Fibroblast of mammary gland (primary cell): ENCODE measurements around the gene SRBD1.
A peak's percentile ranks its signal among the peaks of the same experiment; 100 is the strongest.

Source experiments
- DNase-seq: peaks from one replicate; pipeline ENCODE4 v3.0.0-alpha.2; 2010; ENCODE audit warnings: low read depth
- H3K4me3 ChIP-seq: 2 replicates; pipeline ENCODE4 v1.5.1; 2011; ENCODE audit warnings: low read depth, mild to moderate bottlenecking, low read length, moderate library complexity; ENCODE audit not compliant: control insufficient read depth
- TF ChIP-seq, protein P1 (sequence below): conservative IDR thresholded peaks from 2 replicates; pipeline ENCODE4 v1.5.1; 2011; ENCODE audit warnings: low read depth, low read length, inconsistent platforms; ENCODE audit not compliant: control insufficient read depth, insufficient read depth

SRBD1 gene

DNA sequence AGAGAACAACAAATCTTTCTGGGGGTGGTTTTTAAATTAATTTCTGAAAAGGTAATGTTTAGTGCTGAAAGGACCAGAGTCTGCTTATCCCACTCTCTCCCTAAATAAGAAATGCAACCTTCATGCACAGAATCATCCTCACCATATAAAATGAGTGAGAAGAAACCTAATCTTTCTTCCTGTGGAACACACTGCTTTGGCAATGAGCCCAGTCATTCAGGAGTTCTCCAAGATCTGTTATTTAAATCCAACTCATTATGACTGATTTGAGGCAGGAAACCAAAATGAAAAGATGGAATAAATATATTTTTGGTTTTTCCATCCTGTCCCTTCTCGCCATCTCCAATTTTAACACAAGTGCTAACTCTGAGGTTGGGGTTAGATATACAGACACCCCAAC is 228.3 kb downstream of the SRBD1 start:
- H3K4me3 ChIP-seq, result no peak overlapping the region
- TF ChIP-seq, protein P1, sequence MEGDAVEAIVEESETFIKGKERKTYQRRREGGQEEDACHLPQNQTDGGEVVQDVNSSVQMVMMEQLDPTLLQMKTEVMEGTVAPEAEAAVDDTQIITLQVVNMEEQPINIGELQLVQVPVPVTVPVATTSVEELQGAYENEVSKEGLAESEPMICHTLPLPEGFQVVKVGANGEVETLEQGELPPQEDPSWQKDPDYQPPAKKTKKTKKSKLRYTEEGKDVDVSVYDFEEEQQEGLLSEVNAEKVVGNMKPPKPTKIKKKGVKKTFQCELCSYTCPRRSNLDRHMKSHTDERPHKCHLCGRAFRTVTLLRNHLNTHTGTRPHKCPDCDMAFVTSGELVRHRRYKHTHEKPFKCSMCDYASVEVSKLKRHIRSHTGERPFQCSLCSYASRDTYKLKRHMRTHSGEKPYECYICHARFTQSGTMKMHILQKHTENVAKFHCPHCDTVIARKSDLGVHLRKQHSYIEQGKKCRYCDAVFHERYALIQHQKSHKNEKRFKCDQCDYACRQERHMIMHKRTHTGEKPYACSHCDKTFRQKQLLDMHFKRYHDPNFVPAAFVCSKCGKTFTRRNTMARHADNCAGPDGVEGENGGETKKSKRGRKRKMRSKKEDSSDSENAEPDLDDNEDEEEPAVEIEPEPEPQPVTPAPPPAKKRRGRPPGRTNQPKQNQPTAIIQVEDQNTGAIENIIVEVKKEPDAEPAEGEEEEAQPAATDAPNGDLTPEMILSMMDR, result no peak
- DNase-seq, result peak; percentile 53

DNA sequence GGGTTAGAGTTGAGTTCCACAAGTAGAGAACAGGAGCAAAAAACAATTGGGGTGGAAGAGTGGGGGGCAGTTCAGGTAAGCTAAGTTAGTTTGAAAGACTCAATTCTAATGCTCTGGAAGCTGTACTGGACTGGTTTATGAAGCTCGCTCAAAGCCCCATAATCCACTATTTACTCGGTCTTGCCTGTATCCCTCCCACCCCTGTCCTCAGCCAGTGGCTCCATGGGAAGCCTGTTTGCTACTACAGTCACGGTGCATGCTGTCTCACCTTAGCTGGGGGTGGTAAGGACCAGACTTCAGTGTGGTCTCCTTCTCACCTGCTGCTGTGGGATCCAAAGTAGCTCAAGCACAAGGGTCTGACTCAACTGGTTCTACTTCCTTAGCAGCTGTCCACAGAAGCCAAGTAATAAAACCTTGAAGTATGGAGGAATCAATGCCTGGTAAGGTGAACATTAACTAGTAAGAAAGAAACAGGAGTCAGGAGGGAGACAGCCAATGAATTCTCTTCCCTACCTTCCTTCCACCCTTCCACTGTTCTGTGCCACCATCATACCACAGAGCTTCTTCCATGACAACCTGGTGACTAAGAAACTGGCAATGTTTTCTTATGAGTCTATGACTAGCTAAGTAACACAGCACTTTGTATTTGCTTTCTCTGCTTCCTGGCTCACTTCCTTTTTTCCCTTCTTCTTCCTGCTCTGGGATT is 230.8 kb downstream of the SRBD1 start:
- TF ChIP-seq, protein P1, result no peak
- peak; percentile 70 for DNase-seq
- H3K4me3 ChIP-seq, result no peak overlapping the region

DNA sequence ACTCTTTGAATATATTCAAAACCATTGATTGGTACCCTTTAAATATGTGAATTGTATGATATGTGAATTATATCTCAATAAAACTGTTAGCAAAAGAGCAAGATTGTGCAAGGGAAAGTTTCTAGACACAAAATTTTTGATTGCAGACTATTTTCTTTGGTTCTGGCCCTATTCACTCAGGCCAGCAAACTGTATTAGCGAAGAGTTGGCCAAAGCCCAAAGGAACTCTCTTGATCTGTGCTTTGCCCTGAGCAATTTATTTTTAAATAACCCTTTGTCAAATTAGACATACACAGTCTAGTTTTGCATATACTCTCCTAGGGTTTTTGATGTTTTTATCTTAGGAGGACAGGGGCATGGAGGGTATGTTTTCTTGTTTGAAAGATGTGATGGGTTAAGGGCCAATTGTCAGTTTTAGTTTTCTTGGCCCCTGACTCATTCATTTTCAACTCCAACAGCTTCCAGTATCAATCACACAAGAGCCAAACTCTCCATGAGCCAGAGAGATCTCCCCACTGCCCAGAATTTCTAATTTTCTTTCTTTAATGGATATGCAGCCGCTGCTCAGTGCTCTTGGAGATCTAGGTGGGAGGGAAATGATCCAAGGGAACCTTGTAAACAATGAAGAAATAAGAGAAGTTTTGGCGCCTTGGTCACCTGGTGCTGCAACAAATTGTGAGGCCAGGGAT is 231.5 kb downstream of the SRBD1 start:
- H3K4me3 ChIP-seq, result no peak overlapping the region
- DNase-seq, result no peak
- TF ChIP-seq, protein P1, result no peak

DNA sequence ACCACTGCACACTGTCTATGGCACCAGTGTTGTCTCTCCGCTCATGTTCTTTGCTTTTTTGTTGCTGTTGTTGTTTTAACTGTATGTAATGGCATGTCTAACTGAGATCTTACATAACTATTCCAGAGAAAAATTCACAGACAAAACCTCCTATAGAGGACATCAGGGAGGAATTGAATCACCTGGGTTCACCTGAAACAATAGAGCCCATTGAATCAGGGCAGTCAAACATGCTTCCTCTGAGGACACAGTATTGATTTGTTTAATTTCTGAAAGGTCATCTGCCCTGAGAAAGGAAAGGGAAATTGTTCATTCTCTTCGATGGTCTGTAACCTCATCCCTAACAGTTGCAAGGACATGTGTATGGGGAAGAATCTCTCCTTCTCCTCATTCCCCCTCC is 237.5 kb downstream of the SRBD1 start:
- no peak for DNase-seq
- no peak overlapping the region for H3K4me3 ChIP-seq
- TF ChIP-seq, protein P1, result no peak

DNA sequence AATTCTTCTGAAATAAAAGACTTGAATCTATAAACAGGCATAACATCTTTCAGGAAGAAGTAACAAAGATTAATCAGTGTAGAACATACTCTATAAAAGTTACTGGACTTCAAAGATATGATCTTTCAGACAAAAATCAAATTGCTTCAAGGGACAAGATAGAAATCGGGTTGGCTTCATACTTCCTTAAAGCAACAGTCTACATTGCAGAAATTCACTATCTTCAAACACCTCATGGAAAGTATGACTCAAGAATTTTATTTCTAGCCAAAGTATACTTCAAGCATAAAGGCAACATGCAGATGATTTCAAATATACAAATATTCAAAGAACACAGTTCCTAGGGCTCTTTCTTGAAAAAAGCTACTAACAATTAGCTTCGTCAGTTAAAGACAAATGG is 240.7 kb downstream of the SRBD1 start:
- no peak overlapping the region for H3K4me3 ChIP-seq
- TF ChIP-seq, protein P1, result no peak
- DNase-seq, result no peak

DNA sequence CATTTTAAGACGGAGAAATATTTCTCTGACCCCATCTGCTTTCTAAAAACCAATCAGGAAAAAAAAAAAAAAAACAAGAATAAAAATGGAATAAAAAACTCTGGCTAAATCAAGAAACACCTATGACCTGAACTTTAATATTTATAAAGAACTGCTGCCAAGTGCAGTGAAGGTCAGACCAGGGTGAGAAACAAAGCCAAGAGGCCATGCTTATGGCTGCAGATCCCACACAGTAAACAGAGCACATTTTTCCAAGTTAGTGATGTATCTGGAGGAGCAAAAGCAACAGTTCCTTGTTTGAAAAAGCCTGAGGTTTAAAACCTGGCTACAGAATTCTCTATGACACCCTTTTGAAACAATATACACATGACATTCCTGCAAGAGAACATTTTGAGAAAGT is 242.3 kb downstream of the SRBD1 start:
- H3K4me3 ChIP-seq, result no peak overlapping the region
- TF ChIP-seq, protein P1, result no peak
- no peak for DNase-seq
